Erythroblast (primary cell): ENCODE data around the gene ARFGAP3.
"Not testable (repeated sequence)": the region's sequence is repeated elsewhere in the genome, so short reads cannot be mapped to it uniquely, and the experiment has no call there.

ENCODE experiments used
- GATA1 ChIP-seq: IDR thresholded peaks from 2 replicates; pipeline ENCODE4 v1.6.1; 2011; ENCODE audit warnings: low read depth, mild to moderate bottlenecking, control low read depth, low read length, moderate library complexity
- POLR2A ChIP-seq: IDR thresholded peaks from 2 replicates; pipeline ENCODE4 v1.6.1; 2011; ENCODE audit warnings: mild to moderate bottlenecking, low read length

GRCh38 chr22:42750421-42750820, 106.7 kb downstream of the ARFGAP3 start:
- TF ChIP-seq POLR2A, GATA1: not testable (repeated sequence)
